GM12878 (cell line): ENCODE data around the gene DUS1L. TPM values are rescaled to one million over a fixed set of nuclear protein-coding genes. Genes with fewer than 3 reads are reported as not detected.

ENCODE experiments used
- ATAC-seq: fragments of 200-7000 bp; cut with Tn5 transposase; 3 replicates; pipeline ENCODE4 v1.9.1; 2020; ENCODE audit warnings: mild to moderate bottlenecking, moderate library complexity
- BruUV-seq: library from RNA; stranded (reverse); fragments of 400-500 nt; replicated peaks from 2 replicates; lab custom pipeline; 2021; lab: Mats Ljungman, UMichigan
- CTCF ChIA-PET: fragments of 300-600 bp; sonication (Branson Sonifier 250); formaldehyde crosslinking; extraction: SDS; loops from one replicate; lab custom pipeline; 2021; ENCODE audit warnings: inconsistent platforms; lab: Yijun Ruan, JAX
- POLR2A ChIA-PET: fragments of 350-600 bp; formaldehyde crosslinking; extraction: SDS; loops from one replicate; lab custom pipeline; 2021; ENCODE audit warnings: inconsistent platforms; lab: Charles Lee
- RAD21 ChIA-PET: fragments of 300-600 bp; sonication (Branson Sonifier 250); formaldehyde crosslinking; loops from one replicate; lab custom pipeline; 2023; ENCODE audit warnings: antibody characterized with exemption; ENCODE audit not compliant: unreplicated experiment; lab: Charles Lee
- SMC1A ChIA-PET: fragments of 300-600 bp; sonication (Branson Sonifier 250); formaldehyde crosslinking; loops from one replicate; lab custom pipeline; 2023; ENCODE audit not compliant: unreplicated experiment, uncharacterized antibody; lab: Charles Lee
- DNase-seq: peaks from one replicate; pipeline ENCODE4 v3.0.0-alpha.2; 2011; ENCODE audit warnings: low read depth, low spot score
- FAIRE-seq: peaks from 3 replicates; lab custom pipeline; 2011; peaks lifted over from hg19 to GRCh38; lab: Jason Lieb, UNC
- H2AFZ ChIP-seq: 2 replicates; pipeline ENCODE4 v1.6.0; 2011; ENCODE audit warnings: low read depth, low read length, control low read depth; ENCODE audit not compliant: control insufficient read depth
- H3K27ac ChIP-seq: 2 replicates; pipeline ENCODE4 v1.5.1; 2011; ENCODE audit warnings: control low read depth; ENCODE audit not compliant: control insufficient read depth, insufficient read depth
- H3K27me3 ChIP-seq, 2 experiments: replicated peaks in 1 of 2; 2 replicates each; pipeline versions ENCODE4 v1.6.0 to v1.6.1; 2011; ENCODE audit warnings: low read length in 1 of 2; ENCODE audit not compliant: control insufficient read depth in 2 of 2, insufficient read depth in 2 of 2
- H3K36me3 ChIP-seq, 2 experiments: 2 replicates each; pipeline ENCODE4 v1.5.1; 2011; ENCODE audit warnings: low read length in 1 of 2; ENCODE audit not compliant: control insufficient read depth in 2 of 2, insufficient read depth in 2 of 2
- H3K4me1 ChIP-seq: 2 replicates; pipeline ENCODE4 v1.6.1; 2011; ENCODE audit warnings: mild to moderate bottlenecking, low read length, moderate library complexity, mixed read lengths; ENCODE audit not compliant: control insufficient read depth, insufficient read depth
- H3K4me2 ChIP-seq: 2 replicates; pipeline ENCODE4 v1.6.0; 2011; ENCODE audit warnings: control low read depth; ENCODE audit not compliant: control insufficient read depth, insufficient read depth
- H3K4me3 ChIP-seq: fragments of 200-600 bp; sonication (generic); 2 replicates; pipeline ENCODE4 v1.5.1; 2016
- H3K79me2 ChIP-seq: 2 replicates; pipeline ENCODE4 v1.6.0; 2011; ENCODE audit warnings: low read length; ENCODE audit not compliant: control insufficient read depth, insufficient read depth
- H3K9ac ChIP-seq: 2 replicates; pipeline ENCODE4 v1.8.0; 2011; ENCODE audit warnings: low read length, control low read depth, mixed read lengths; ENCODE audit not compliant: control insufficient read depth, insufficient read depth
- H3K9me3 ChIP-seq: replicated peaks from 3 replicates; pipeline ENCODE4 v1.5.1; 2011; ENCODE audit warnings: mild to moderate bottlenecking, low read length; ENCODE audit not compliant: control insufficient read depth, insufficient read depth
- H4K20me1 ChIP-seq: 2 replicates; pipeline ENCODE4 v1.6.0; 2011; ENCODE audit not compliant: control insufficient read depth, insufficient read depth
- KDM1A ChIP-seq: fragments of 200-600 bp; sonication (generic); IDR thresholded peaks from 2 replicates; pipeline ENCODE4 v1.6.1; 2016; ENCODE audit warnings: borderline replicate concordance
- POLR2A ChIP-seq: IDR thresholded peaks from 2 replicates; pipeline ENCODE4 v1.6.1; 2011; ENCODE audit warnings: low read depth, mild to moderate bottlenecking, low read length
- ZNF274 ChIP-seq: IDR thresholded peaks from one replicate; pipeline ENCODE4 v1.8.0; 2011; ENCODE audit not compliant: insufficient read length, insufficient read depth
- WGBS: methylation state at CpG from one replicate; pipeline ENCODE4 v1.1.6; 2016; ENCODE audit warnings: low lambda C conversion rate; ENCODE audit not compliant: insufficient replicate concordance, insufficient coverage; ENCODE audit errors: missing lambda C conversion rate; 5-methylcytosine and 5-hydroxymethylcytosine counted together
- in situ Hi-C: fragments of 300-500 bp; cut with MboI; formaldehyde crosslinking; loops from 9 replicates; pipeline ENCODE4 v1.14.3; 2018; ENCODE audit warnings: mixed read lengths
- intact Hi-C: fragments of 100-400 bp; cut with micrococcal nuclease; formaldehyde crosslinking; loops from one replicate; pipeline ENCODE4 v1.14.2; 2022; ENCODE audit not compliant: unreplicated experiment
- polyA plus RNA-seq, 11 experiments: library from polyadenylated mRNA; depleted of rRNA in 4 of 11; unstranded in 6 of 11; stranded (reverse) in 5 of 11; fragments of >200 nt; fragmentation: Nextera tagmentation in 4 of 11; fragmentation: Illumina TruSeq in 1 of 11; extraction: Ambion mirVana in 4 of 11; extraction: Trizol in 1 of 11; gene quantifications; 1 replicate in 1 of 11; 2 replicates in 10 of 11; pipeline versions ENCODE4 v1.2.1 to v1.2.3, GENCODE V29; 2011 to 2016; ENCODE audit warnings: inconsistent platforms in 2 of 11, missing spikeins in 2 of 11, low read depth in 1 of 11
- total RNA-seq, 4 experiments: library from RNA; depleted of rRNA in 3 of 4; stranded (reverse); fragments of >200 nt in 3 of 4; fragmentation: Illumina TruSeq in 1 of 4; extraction: Trizol in 1 of 4; gene quantifications; 2 replicates each; pipeline versions ENCODE4 v1.2.1 to v1.2.3, GENCODE V29; 2013 to 2021

DUS1L gene
- total and polyA plus RNA-seq, 10 of the 15 experiments (the other 5 are each of a cell fraction or from before 2014, with no cell fraction given), result 6.1 to 157 (median 44.5) TPM

- H3K4me2 ChIP-seq, result no peak overlapping the region
- DNase-seq (no peak), FAIRE-seq (no peak), ATAC-seq (no peak)
- H3K27me3 ChIP-seq, result no peaks in the 10 kb centered on the region
- ChIA-PET CTCF (no interaction called here), SMC1A (no interaction called here), RAD21 (no interaction called here), POLR2A (interaction anchor here (0.5 kb wide), 1 partner anchor 340 kb away, joined by 3 read pairs; no protein-coding TSS in a partner anchor)
- peaks cover 7% of the 10 kb centered on the region for H3K79me2 ChIP-seq
- no peak overlapping the region for H2AFZ ChIP-seq
- no peaks in the 10 kb centered on the region for H3K9me3 ChIP-seq
- H4K20me1 ChIP-seq, result no peaks in the 10 kb centered on the region
- no peak overlapping the region for H3K9ac ChIP-seq
- no peak overlapping the region for H3K4me3 ChIP-seq
- in situ Hi-C loops, result no loop called here
- H3K27ac ChIP-seq, result no peak overlapping the region
- no peaks in the 10 kb centered on the region for H3K4me1 ChIP-seq
- peaks cover 14 to 74% of the 10 kb centered on the region in 2 experiments for H3K36me3 ChIP-seq
- no TSS peak for BruUV-seq
- TF ChIP-seq KDM1A (no peak), POLR2A (peak; percentile 42)
- 97% methylated on average over 29 of the region's 29 CpGs for WGBS
- intact Hi-C loops, result no loop called here
Measured at GRCh38 chr17:82090549-82091263, 25.1 kb upstream of the DUS1L start.

GRCh38 chr17:82089723-82090548 lies 24.3 kb upstream of the DUS1L start:
- ChIA-PET CTCF (no interaction called here), POLR2A (interaction anchor here (0.5 to 0.6 kb wide), 4 partner anchors 45 to 495 kb away, joined by 3 read pairs; no protein-coding TSS in a partner anchor), SMC1A (no interaction called here), RAD21 (no interaction called here)
- no TSS peak for BruUV-seq
- Histone ChIP-seq H4K20me1 (no peaks in the 10 kb centered on the region), H3K36me3 (peaks cover 14 to 77% of the 10 kb centered on the region in 2 experiments), H3K9me3 (no peaks in the 10 kb centered on the region), H3K9ac (no peak overlapping the region), H3K27me3 (no peaks in the 10 kb centered on the region), H3K4me3 (no peak overlapping the region), H3K4me1 (no peaks in the 10 kb centered on the region), H3K4me2 (no peak overlapping the region), H3K79me2 (peaks cover under 1% of the 10 kb centered on the region), H3K27ac (no peak overlapping the region), H2AFZ (no peak overlapping the region)
- no peak for DNase-seq
- TF ChIP-seq ZNF274 (no peak), POLR2A (peak; percentile 4; the same call in 1 of the 2 replicates)
- intact Hi-C loops (no loop called here), in situ Hi-C loops (no loop called here)
- no peak for FAIRE-seq
- WGBS, result 91% methylated on average over 29 of the region's 29 CpGs
- ATAC-seq, result no peak
